Thyroid gland (tissue), 4 donors: ENCODE data around the gene CEBPB. TPM values are rescaled to one million over a fixed set of nuclear protein-coding genes. Genes with fewer than 3 reads are reported as not detected.
A peak's percentile ranks its signal among the peaks of the same experiment; 100 is the strongest.

Experiments used
- DNase-seq, 2 donors: peaks; one replicate each; pipeline ENCODE4 v3.0.0-alpha.2; 2019
- H3K27ac ChIP-seq, 3 donors: fragments of 200-600 bp; sonication (generic); 1 replicate in 2 of 3; 2 replicates in 1 of 3; pipeline ENCODE4 v1.5.1; 2016 to 2019; ENCODE audit warnings: mild to moderate bottlenecking in 1 of 3, moderate library complexity in 1 of 3
- H3K27me3 ChIP-seq: fragments of 200-600 bp; sonication (generic); one replicate; pipeline ENCODE4 v1.5.1; 2019
- H3K36me3 ChIP-seq, 2 donors: fragments of 200-600 bp; sonication (generic); one replicate each; pipeline ENCODE4 v1.5.1; 2016 to 2019
- H3K4me1 ChIP-seq, 2 donors: fragments of 200-600 bp; sonication (generic); one replicate each; pipeline ENCODE4 v1.5.1; 2017 to 2019
- H3K4me3 ChIP-seq, 3 donors: fragments of 200-600 bp; sonication (generic); replicated peaks in 1 of 3; 1 replicate in 2 of 3; 2 replicates in 1 of 3; pipeline ENCODE4 v1.5.1; 2016; ENCODE audit warnings: mild to moderate bottlenecking in 1 of 3
- H3K9me3 ChIP-seq: fragments of 200-600 bp; sonication (generic); one replicate; pipeline ENCODE4 v1.5.1; 2017
- POLR2A ChIP-seq, 2 donors: fragments of 450-650 bp; IDR thresholded peaks; one replicate each; pipeline ENCODE4 v1.6.1; 2017; ENCODE audit warnings: antibody characterized with exemption in 2 of 2, mild to moderate bottlenecking in 2 of 2, moderate library complexity in 1 of 2
- WGBS, 2 donors: methylation state at CpG; one replicate each; pipeline ENCODE4 v1.1.5; 2017; 5-methylcytosine and 5-hydroxymethylcytosine counted together
- intact Hi-C: fragments of 100-400 bp; cut with DNase I; formaldehyde crosslinking; loops from one replicate; pipeline ENCODE4 v1.15.1; 2023
- total RNA-seq, 4 donors: library from RNA; depleted of rRNA; stranded (reverse); fragments of >200 nt; gene quantifications; one replicate each; pipeline ENCODE4 v1.2.3, GENCODE V29; 2016
- TF ChIP-seq, protein P1 (sequence below), 6 experiments: fragments of 200-600 bp in 3 of 6; fragments of 450-650 bp in 3 of 6; sonication (generic) in 3 of 6; IDR thresholded peaks; one replicate each; pipeline ENCODE4 v1.5.1; 2016 to 2019; ENCODE audit warnings: antibody characterized with exemption in 6 of 6, mild to moderate bottlenecking in 2 of 6, inconsistent platforms in 1 of 6, moderate library complexity in 1 of 6

CEBPB gene
- 100 to 1,000 TPM in 3 of 4 donors, 10 to 100 TPM in 1; 61.7 to 132 (median 104) TPM for total RNA-seq

DNA sequence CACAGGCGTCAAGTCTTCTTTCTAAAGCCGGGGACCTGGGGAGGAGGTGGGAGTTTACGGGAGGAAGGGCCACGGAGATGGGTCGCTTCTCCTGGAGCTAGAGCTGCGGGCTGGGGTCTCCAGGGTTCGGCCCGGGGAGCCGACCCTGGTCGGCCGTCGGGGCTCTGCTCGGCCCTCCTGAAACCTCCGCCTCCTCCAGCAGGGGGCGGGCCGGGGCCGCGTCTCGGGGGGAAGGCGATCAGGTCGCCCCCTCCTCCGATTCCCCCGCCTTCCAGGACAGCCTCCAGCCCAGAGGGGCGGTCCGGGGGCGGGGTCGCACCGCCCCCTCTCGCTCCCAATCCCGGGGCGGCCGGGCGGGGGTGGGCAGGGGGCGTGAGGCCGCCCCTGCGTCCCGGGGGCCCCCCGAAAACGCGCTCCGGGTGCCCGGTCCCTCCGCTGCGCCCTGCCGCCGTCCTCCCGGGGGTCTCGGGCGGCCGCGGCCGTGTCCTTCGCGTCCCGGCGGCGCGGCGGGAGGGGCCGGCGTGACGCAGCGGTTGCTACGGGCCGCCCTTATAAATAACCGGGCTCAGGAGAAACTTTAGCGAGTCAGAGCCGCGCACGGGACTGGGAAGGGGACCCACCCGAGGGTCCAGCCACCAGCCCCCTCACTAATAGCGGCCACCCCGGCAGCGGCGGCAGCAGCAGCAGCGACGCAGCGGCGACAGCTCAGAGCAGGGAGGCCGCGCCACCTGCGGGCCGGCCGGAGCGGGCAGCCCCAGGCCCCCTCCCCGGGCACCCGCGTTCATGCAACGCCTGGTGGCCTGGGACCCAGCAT, at the start of gene CEBPB:
Gene CEBPB (plus strand): TSS at position 580 of the 814 bp plus-strand sequence. CDS start 204 bp downstream, at position 784.
- H3K4me1 ChIP-seq, result peaks cover 27 to 37% of the 10 kb centered on the region in 2 donors

GRCh38 chr20:50141018-50141675, 49.5 kb upstream of the CEBPB start:
- intact Hi-C loops, result loop anchor here (10.0 kb wide), 1 partner anchor 56 kb away; no protein-coding TSS in a partner anchor
- Histone ChIP-seq H3K27me3 (no peaks in the 10 kb centered on the region), H3K27ac (no peak overlapping the region), H3K9me3 (no peaks in the 10 kb centered on the region), H3K4me1 (peaks cover 12 to 44% of the 10 kb centered on the region in 2 donors), H3K36me3 (peaks cover 15 to 17% of the 10 kb centered on the region in 2 donors), H3K4me3 (no peak overlapping the region)
- WGBS, 2 donors, result 91 to 99% methylated on average over 5 to 6 of the region's 6 CpGs
- DNase-seq, result no peak
- TF ChIP-seq, protein P1, sequence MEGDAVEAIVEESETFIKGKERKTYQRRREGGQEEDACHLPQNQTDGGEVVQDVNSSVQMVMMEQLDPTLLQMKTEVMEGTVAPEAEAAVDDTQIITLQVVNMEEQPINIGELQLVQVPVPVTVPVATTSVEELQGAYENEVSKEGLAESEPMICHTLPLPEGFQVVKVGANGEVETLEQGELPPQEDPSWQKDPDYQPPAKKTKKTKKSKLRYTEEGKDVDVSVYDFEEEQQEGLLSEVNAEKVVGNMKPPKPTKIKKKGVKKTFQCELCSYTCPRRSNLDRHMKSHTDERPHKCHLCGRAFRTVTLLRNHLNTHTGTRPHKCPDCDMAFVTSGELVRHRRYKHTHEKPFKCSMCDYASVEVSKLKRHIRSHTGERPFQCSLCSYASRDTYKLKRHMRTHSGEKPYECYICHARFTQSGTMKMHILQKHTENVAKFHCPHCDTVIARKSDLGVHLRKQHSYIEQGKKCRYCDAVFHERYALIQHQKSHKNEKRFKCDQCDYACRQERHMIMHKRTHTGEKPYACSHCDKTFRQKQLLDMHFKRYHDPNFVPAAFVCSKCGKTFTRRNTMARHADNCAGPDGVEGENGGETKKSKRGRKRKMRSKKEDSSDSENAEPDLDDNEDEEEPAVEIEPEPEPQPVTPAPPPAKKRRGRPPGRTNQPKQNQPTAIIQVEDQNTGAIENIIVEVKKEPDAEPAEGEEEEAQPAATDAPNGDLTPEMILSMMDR (IDR thresholded peaks at IDR 0.05), result no peak
- no peak for TF ChIP-seq POLR2A (IDR thresholded peaks at IDR 0.05)

More for the DNA sequence above, at the start of gene CEBPB:
- DNase-seq, result peak; percentile 92 to 93
- Histone ChIP-seq H3K27ac (peak within 1 kb of the TSS; percentile 98 to 99 (median 99)), H3K36me3 (peaks cover 13 to 18% of the 10 kb centered on the region in 2 donors), H3K4me3 (peak within 1 kb of the TSS; percentile 90 to 96 (median 95)), H3K27me3 (no peaks in the 10 kb centered on the region), H3K9me3 (no peaks in the 10 kb centered on the region)
- intact Hi-C loops, result no loop called here
- 0% methylated on average over 5 to 11 of the region's 89 CpGs for WGBS, 2 donors
- peak; percentile 99 to 100 for TF ChIP-seq POLR2A (IDR thresholded peaks at IDR 0.05)
- TF ChIP-seq, protein P1 (IDR thresholded peaks at IDR 0.05), result peak; percentile 62 to 91 (median 83)

GRCh38 chr20:50141811-50142561, 48.6 kb upstream of the CEBPB start:
- intact Hi-C loops, result loop anchor here (10.0 kb wide), 1 partner anchor 57 kb away; no protein-coding TSS in a partner anchor
- H3K4me1 ChIP-seq, result peaks cover 12 to 51% of the 10 kb centered on the region in 2 donors

DNA sequence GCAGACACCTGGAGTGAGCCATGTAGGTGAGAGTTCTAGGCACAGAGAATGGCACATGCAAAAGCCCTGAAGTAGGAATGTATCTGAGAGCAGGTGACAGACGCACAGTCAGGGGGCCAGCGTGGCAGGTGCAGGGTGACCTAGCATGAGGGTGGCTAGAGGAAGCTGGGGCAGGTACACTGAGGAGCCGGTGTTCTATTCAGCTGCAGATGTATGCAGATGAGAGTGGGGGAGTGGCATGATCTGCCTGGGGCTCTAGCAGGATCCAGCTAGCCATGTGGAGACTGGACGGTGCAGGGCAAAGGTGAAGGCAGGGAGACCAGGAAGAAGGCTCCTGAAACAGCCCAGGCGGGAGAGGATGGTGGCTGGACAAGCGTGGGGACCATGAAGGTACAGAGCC, 47.8 kb upstream of the CEBPB start:
- WGBS, 2 donors, result 92 to 93% methylated on average over 6 of the region's 6 CpGs

More at GRCh38 chr20:50141811-50142561, 48.6 kb upstream of the CEBPB start:
- TF ChIP-seq, protein P1 (IDR thresholded peaks at IDR 0.05), result no peak
- TF ChIP-seq POLR2A (IDR thresholded peaks at IDR 0.05), result no peak
- H3K27ac ChIP-seq, result no peak overlapping the region
- 91 to 93% methylated on average over 10 to 12 of the region's 12 CpGs for whole genome bisulfite sequencing, 2 donors
- H3K36me3 ChIP-seq, result peaks cover 15 to 17% of the 10 kb centered on the region in 2 donors
- H3K9me3 ChIP-seq, result no peaks in the 10 kb centered on the region
- no peak overlapping the region for H3K4me3 ChIP-seq
- DNase-seq, result no peak
- H3K27me3 ChIP-seq, result no peaks in the 10 kb centered on the region

More for the DNA sequence above, 47.8 kb upstream of the CEBPB start:
- TF ChIP-seq, protein P1 (IDR thresholded peaks at IDR 0.05), result no peak
- no peak for TF ChIP-seq POLR2A (IDR thresholded peaks at IDR 0.05)
- intact Hi-C loops, result loop anchor here (10.0 kb wide), 1 partner anchor 58 kb away; no protein-coding TSS in a partner anchor
- Histone ChIP-seq H3K4me3 (no peak overlapping the region), H3K4me1 (peaks cover 8 to 49% of the 10 kb centered on the region in 2 donors), H3K27ac (no peak overlapping the region), H3K36me3 (peaks cover 15 to 17% of the 10 kb centered on the region in 2 donors), H3K9me3 (no peaks in the 10 kb centered on the region), H3K27me3 (no peaks in the 10 kb centered on the region)
- no peak for DNase-seq
